Ectodermal cell (in vitro differentiated cells): ENCODE results near the gene NUP188.
"Not testable (repeated sequence)": the region's sequence is repeated elsewhere in the genome, so short reads cannot be mapped to it uniquely, and the experiment has no call there.

ENCODE experiments used
- H3K27ac ChIP-seq: 2 replicates; pipeline ENCODE4 v1.7.0; 2013; ENCODE audit warnings: mild to moderate bottlenecking, low read depth, low read length; ENCODE audit not compliant: insufficient read depth, poor library complexity, severe bottlenecking
- H3K27me3 ChIP-seq: 2 replicates; pipeline ENCODE4 v1.7.0; 2013; ENCODE audit warnings: mild to moderate bottlenecking, low read length; ENCODE audit not compliant: insufficient read depth, control insufficient read depth, poor library complexity, severe bottlenecking
- H3K36me3 ChIP-seq: one replicate; pipeline ENCODE4 v1.7.0; 2013; ENCODE audit warnings: low read length; ENCODE audit not compliant: control insufficient read depth, insufficient read depth
- H3K4me1 ChIP-seq: one replicate; pipeline ENCODE4 v1.7.0; 2013; ENCODE audit warnings: low read length; ENCODE audit not compliant: control insufficient read depth, insufficient read depth
- H3K4me3 ChIP-seq: 2 replicates; pipeline ENCODE4 v1.7.0; 2013; ENCODE audit warnings: low read depth, low read length, control low read depth; ENCODE audit not compliant: insufficient read depth
- H3K9me3 ChIP-seq: 2 replicates; pipeline ENCODE4 v1.7.0; 2013; ENCODE audit warnings: mild to moderate bottlenecking, low read length, moderate library complexity; ENCODE audit not compliant: control insufficient read depth
- WGBS, 2 experiments: methylation state at CpG; one replicate each; pipeline ENCODE4 v1.1.7; 2013; ENCODE audit warnings: missing lambda C conversion rate in 2 of 2; 5-methylcytosine and 5-hydroxymethylcytosine counted together

Gene NUP188

DNA sequence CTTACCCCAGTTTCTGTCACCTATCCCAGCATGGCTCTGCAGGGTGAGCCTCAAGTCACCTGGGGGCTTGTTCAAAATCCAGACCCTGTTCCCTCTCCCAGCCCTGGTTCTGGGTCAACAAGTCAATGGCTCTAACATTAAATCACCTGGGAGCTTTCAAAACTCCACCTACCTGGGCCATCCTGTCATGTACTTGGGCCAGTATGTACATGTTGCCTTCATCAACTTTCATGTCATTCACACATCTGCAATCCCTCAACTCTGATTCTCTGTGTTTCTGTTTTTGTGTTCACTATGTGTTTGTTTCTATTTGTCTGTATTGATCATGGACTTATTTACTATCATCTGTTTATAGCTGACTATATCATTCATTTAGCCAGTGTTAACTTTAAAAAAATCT, 82.7 kb downstream of the NUP188 start:
- no peaks in the 10 kb centered on the region for H3K9me3 ChIP-seq
- no peaks in the 10 kb centered on the region for H3K36me3 ChIP-seq
- peaks cover 18% of the 10 kb centered on the region for H3K4me1 ChIP-seq

DNA sequence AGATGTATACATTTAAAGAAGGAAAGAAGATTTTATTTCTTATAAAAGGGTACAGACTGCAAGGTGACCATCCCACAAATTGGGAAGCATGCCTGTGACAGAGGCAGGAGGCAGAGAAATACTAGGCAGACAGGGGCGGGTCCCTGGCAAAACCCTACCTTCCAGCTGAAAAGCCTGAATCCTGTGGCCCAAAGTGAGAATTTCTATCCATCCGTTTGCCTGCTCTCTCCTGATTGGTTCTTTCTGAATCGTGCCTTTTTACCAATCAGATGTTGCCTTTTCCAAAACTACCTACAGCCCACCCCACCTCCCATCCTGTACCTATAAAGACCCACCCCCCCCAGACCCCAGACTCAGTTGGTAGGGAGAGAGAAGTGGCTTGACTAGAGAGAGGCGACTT, 84.0 kb downstream of the NUP188 start:
- Histone ChIP-seq H3K9me3 (no peaks in the 10 kb centered on the region), H3K27me3 (no peaks in the 10 kb centered on the region), H3K27ac (no peak overlapping the region), H3K36me3 (no peaks in the 10 kb centered on the region), H3K4me1 (peaks cover 11% of the 10 kb centered on the region), H3K4me3 (no peak overlapping the region)
- 67 to 70% methylated on average over 4 of the region's 4 CpGs for WGBS, 2 experiments

More for the DNA sequence above, 82.7 kb downstream of the NUP188 start:
- no peak overlapping the region for H3K4me3 ChIP-seq
- H3K27me3 ChIP-seq: no peaks in the 10 kb centered on the region
- no peak overlapping the region for H3K27ac ChIP-seq

DNA sequence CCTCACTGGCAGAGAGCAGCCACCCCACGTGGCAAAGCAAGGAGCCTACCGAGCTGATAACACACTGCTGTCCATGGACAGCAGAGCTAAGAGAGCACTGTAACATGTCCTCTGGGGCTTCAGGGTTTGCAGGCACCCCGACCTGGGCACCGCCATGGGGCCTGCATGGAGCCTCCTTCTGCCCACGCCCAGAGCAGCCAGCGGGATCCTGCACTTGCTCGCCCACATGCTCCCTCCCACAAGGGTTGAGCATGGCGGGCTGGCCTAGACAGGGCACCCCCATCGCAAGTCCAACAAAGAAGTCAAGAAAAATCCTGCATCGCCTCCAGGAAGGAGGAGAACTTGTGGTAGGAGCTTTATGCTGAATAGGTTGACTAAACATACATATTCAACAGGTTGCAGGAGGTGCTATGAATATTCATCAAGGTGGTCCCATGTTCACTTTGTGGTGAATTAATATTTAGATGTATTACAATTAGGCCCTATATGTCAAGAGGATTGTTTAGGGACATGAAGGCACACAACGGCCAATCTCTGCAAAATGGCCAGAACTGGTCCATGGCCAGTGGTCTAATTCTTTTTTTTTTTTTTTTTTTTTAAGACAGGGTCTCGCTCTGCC, 85.2 kb downstream of the NUP188 start:
- H3K27ac ChIP-seq: no peak overlapping the region
- no peaks in the 10 kb centered on the region for H3K36me3 ChIP-seq
- WGBS, 2 experiments: 93% methylated on average over 12 of the region's 12 CpGs
- no peaks in the 10 kb centered on the region for H3K9me3 ChIP-seq
- H3K4me1 ChIP-seq: peaks cover 4% of the 10 kb centered on the region
- no peaks in the 10 kb centered on the region for H3K27me3 ChIP-seq
- no peak overlapping the region for H3K4me3 ChIP-seq

DNA sequence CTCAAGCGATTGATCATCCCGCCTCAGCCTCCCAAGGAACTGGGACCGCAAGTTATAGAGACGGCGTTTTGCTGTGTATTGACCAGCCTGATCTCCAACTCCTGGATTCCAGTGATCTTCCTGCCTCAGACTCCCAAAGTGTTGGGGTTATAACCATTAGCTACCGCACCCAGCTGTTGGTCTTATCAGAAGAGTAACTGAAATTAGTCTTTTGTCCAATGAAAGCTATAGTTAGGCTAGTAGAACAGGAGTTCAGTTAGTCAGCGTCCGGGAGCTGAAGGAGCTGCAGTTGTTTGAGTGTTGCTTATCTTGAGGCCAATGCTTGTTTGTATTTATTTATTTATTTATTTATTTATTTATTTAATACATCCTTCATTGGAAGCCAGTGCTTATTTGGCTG, 85.7 kb downstream of the NUP188 start:
- Histone ChIP-seq H3K4me1 (peaks cover 10% of the 10 kb centered on the region), H3K4me3 (no peak overlapping the region), H3K36me3 (no peaks in the 10 kb centered on the region), H3K27me3 (no peaks in the 10 kb centered on the region), H3K27ac (no peak overlapping the region), H3K9me3 (no peaks in the 10 kb centered on the region)
- WGBS, 2 experiments: 88 to 95% methylated on average over 8 of the region's 8 CpGs

DNA sequence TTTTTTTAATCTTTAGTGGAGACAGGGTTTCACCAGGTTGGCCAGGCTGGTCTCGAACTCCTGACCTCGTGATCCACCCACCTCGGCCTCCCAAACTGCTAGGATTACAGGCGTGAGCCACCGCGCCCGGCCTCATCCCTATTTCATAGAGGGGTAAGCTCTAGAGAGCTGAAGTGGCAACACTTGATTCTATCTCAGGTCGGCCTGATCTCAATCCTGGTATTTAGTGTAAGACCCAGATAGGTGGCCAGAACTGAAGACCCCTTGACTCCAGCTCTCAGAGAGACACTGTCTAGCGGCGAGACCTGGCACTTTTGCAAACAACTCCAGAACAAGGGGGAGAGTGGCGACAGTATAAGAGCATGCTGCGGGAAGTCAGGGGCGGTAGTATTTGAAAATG, 88.3 kb downstream of the NUP188 start:
- H3K27me3 ChIP-seq, H3K4me3 ChIP-seq, H3K9me3 ChIP-seq, H3K36me3 ChIP-seq: not testable (repeated sequence)
- 77 to 78% methylated on average over 13 of the region's 13 CpGs for WGBS, 2 experiments
- Histone ChIP-seq H3K27ac (peak overlapping the region; percentile 53), H3K4me1 (peaks cover 12% of the 10 kb centered on the region)

DNA sequence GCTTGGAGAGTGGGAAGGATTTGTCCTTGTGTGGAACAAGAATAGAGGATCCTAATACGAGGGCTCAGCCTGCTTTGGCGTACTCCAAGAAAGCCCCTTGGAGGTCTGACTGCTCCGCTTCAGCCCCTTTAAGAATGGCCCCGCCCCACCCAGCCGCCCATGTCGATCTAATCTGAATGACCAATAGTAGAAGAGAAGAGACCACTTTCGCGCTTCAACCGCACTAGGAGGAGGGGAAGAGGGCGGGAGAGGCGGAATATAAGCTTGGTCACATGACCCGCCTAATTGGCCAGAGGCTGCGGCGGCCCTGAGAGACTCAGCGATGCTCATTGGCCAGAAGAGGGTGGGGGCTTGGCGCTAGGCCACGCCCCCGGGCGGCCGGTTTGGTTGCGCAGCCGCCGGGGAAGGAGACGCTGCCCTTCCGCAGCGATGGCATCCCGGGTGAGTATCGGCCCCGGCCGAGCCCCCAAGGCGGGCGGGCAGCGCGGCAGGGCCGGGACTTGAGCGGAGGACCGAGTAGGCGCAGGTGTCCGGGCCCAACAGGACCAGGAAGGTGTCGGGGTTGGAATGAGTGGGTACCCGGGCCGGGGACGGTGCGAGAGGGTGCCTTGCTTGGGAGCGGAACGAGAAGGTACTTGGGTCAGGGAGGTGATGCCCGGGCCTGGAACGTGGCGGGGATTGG, 88.9 kb downstream of the NUP188 start, which contains the start of gene MIGA2:
TSS of gene MIGA2 (plus strand) at position 386 of the 682 bp plus-strand sequence. CDS start 3,969 bp downstream, outside the sequence.
- H3K4me3 ChIP-seq: peak within 1 kb of the TSS; percentile 86
- WGBS, 2 experiments: 1% methylated on average over 49 of the region's 49 CpGs
- no peaks in the 10 kb centered on the region for H3K27me3 ChIP-seq
- no peaks in the 10 kb centered on the region for H3K36me3 ChIP-seq
- peak within 1 kb of the TSS; percentile 53 for H3K27ac ChIP-seq
- peaks cover 12% of the 10 kb centered on the region for H3K4me1 ChIP-seq
- no peaks in the 10 kb centered on the region for H3K9me3 ChIP-seq

DNA sequence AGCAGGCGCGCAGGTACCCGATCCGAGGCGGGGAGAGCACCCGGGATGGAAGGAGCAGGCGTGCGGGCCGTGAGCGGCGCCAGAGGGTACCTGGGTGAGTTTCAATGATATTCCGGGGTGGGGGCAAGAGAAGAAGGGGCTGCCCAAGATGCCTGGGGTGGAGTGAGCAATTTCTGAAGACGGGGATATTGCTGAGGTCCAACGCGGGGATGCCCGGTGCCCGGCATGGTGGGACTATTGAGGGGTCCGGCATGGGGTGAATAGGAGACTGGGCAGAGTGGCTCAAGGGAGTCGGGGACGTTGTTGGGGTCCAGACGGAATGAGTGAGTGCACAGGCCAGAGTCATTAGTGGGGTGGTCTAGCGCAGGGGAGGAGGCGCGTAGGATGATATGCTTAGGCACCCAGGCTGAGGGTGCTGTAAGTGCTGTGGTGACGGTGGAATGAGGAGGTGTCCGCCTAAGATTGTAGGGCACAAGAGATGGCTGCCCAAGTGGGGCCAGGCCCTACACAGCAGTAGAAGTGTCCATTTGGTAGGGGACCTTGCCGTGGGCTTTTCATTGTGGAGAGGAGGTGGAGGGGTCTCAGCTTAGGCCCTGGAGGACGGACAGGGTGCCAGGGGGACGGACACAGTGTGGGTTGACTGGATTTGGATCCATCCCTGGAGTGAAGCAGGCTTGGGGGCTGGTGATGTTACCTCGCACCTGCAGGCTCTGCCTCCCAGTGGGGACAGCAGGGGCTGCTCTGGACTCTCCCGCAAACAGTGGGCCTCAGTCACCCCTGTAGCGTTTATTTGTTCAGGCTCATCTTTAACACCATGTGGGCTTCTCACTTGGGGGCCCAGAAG, 89.6 kb downstream of the NUP188 start:
- Histone ChIP-seq H3K27me3 (no peaks in the 10 kb centered on the region), H3K27ac (no peak overlapping the region)

DNA sequence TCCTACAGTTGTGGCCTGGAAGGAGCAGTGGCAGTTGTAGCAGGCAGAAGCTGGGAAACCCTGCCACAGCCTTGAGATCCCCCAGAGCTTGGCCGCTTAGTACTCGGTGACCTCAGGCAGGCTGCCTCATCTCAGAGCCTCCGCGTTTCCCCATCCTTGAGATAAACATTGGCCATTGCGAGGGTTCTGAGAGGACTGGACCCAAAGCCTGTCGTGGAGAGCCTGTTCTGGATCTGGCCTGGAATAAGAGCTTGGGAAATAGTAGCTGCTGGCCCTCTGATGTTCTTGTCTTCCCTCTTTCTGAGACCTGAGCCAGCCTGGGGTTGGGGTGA, 90.2 kb downstream of the NUP188 start:
- Histone ChIP-seq H3K27ac (no peak overlapping the region), H3K4me3 (no peak overlapping the region), H3K9me3 (no peaks in the 10 kb centered on the region), H3K36me3 (peaks cover 4% of the 10 kb centered on the region), H3K27me3 (no peaks in the 10 kb centered on the region), H3K4me1 (peaks cover 12% of the 10 kb centered on the region)
- WGBS, 2 experiments: 86 to 90% methylated on average over 6 of the region's 6 CpGs

More for the DNA sequence above, 89.6 kb downstream of the NUP188 start:
- H3K9me3 ChIP-seq: no peaks in the 10 kb centered on the region
- peak overlapping the region; percentile 86 for H3K4me3 ChIP-seq
- H3K36me3 ChIP-seq: no peaks in the 10 kb centered on the region
- 17 to 18% methylated on average over 32 of the region's 32 CpGs for WGBS, 2 experiments
- H3K4me1 ChIP-seq: peaks cover 12% of the 10 kb centered on the region

DNA sequence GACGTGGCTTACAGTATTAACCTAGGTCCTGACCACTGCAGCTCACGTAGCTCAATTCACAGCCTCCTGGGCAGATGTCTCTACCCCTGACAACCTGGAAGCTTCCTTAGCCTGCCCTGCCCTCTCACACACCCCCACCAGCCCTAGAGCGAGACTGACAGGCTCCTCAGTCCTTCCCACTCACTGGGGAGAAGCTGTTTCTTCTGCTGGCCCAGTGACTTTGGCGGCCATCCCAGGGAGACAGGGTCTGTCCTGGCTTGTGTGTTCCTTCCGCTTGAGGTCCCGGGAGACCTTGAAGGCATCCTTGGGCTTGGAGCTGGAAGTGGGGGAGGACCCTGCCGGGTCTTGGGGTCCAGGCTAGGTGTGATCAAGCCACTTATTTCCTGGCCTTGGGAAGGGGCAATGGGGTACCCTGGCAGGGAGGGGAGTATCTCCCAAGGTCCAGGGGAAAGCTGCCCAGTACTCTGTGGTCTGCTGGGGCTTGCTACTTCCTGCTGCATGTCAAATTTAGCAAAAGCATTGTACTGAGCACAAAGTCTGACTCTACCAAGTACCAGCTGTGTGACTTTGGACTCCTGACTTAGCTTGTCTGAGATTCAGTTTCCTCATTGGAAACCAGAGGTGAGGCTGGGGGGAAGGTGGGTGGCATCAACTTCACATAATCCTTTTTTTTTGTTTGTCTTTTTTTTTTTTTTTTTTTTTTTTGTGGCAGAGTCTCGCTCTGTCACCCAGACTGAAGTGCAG, 90.8 kb downstream of the NUP188 start:
- Histone ChIP-seq H3K27ac (no peak overlapping the region), H3K36me3 (peaks cover 5% of the 10 kb centered on the region), H3K4me3 (no peak overlapping the region), H3K4me1 (peaks cover 12% of the 10 kb centered on the region), H3K9me3 (no peaks in the 10 kb centered on the region), H3K27me3 (no peaks in the 10 kb centered on the region)
- 88 to 90% methylated on average over 8 of the region's 8 CpGs for WGBS, 2 experiments
